A673 (cell line): ENCODE measurements around the gene SOX13. TPM values are rescaled to one million over a fixed set of nuclear protein-coding genes. Genes with fewer than 3 reads are reported as not detected.

Source experiments
- BruUV-seq: library from RNA; stranded (reverse); fragments of 400-500 nt; replicated peaks from 2 replicates; lab custom pipeline; 2021; lab: Mats Ljungman, UMichigan
- CTCF ChIA-PET: fragments of 300-600 bp; sonication (Branson Sonifier 250); formaldehyde crosslinking; loops from one replicate; lab custom pipeline; 2022; ENCODE audit warnings: antibody characterized with exemption; lab: Charles Lee
- POLR2A ChIA-PET: fragments of 300-600 bp; sonication (Branson Sonifier 250); formaldehyde crosslinking; loops from one replicate; lab custom pipeline; 2022; ENCODE audit warnings: antibody characterized with exemption; ENCODE audit not compliant: low non-redundant PET; lab: Charles Lee
- DNase-seq: peaks from one replicate; pipeline ENCODE4 v3.0.0-alpha.2; 2015; ENCODE audit warnings: low spot score
- H3K27ac ChIP-seq: fragments of 200-600 bp; sonication (generic); 2 replicates; pipeline ENCODE4 v1.5.1; 2016; ENCODE audit warnings: mixed run types, low read depth, mild to moderate bottlenecking, mixed read lengths, antibody characterized with exemption, low read length; ENCODE audit not compliant: poor library complexity, severe bottlenecking
- H3K27me3 ChIP-seq: fragments of 200-600 bp; sonication (generic); replicated peaks from 2 replicates; pipeline ENCODE4 v1.6.1; 2017; ENCODE audit warnings: mixed run types, low read depth, mild to moderate bottlenecking, mixed read lengths, antibody characterized with exemption, low read length; ENCODE audit not compliant: insufficient read depth, poor library complexity
- H3K36me3 ChIP-seq: fragments of 200-600 bp; sonication (generic); 2 replicates; pipeline ENCODE4 v1.6.1; 2016; ENCODE audit warnings: mixed run types, mild to moderate bottlenecking, mixed read lengths, antibody characterized with exemption, low read length; ENCODE audit not compliant: insufficient read depth, poor library complexity, severe bottlenecking
- H3K4me1 ChIP-seq: fragments of 200-600 bp; sonication (generic); 2 replicates; pipeline ENCODE4 v1.6.1; 2017; ENCODE audit warnings: mixed run types, mild to moderate bottlenecking, mixed read lengths, antibody characterized with exemption, low read length; ENCODE audit not compliant: insufficient read depth, poor library complexity, severe bottlenecking
- H3K4me3 ChIP-seq: fragments of 200-600 bp; sonication (generic); 2 replicates; pipeline ENCODE4 v1.5.1; 2016; ENCODE audit warnings: low read depth, mixed run types, mild to moderate bottlenecking, mixed read lengths, low read length; ENCODE audit not compliant: poor library complexity, severe bottlenecking
- H3K9me3 ChIP-seq: fragments of 200-600 bp; sonication (generic); 2 replicates; pipeline ENCODE4 v1.6.1; 2016; ENCODE audit warnings: mixed run types, low read depth, mild to moderate bottlenecking, mixed read lengths, antibody characterized with exemption, low read length; ENCODE audit not compliant: poor library complexity, severe bottlenecking
- CTCF ChIP-seq: fragments of 300-800, 200-600 bp; sonication (generic); conservative IDR thresholded peaks from 2 replicates; pipeline ENCODE4 v1.5.1; 2017; ENCODE audit warnings: low read depth, mild to moderate bottlenecking, antibody characterized with exemption, low read length, moderate library complexity, mixed read lengths
- EZH2 ChIP-seq: fragments of 200-600 bp; sonication (generic); IDR thresholded peaks from 2 replicates; pipeline ENCODE4 v1.6.1; 2017; ENCODE audit warnings: borderline replicate concordance, low read depth, mild to moderate bottlenecking, mixed read lengths, antibody characterized with exemption, low read length; ENCODE audit not compliant: poor library complexity, severe bottlenecking
- intact Hi-C: fragments of 100-400 bp; cut with micrococcal nuclease; formaldehyde crosslinking; loops from one replicate; pipeline ENCODE4 v1.10.0; 2022; ENCODE audit not compliant: unreplicated experiment
- total RNA-seq: library from RNA; stranded (reverse); gene quantifications from 2 replicates; pipeline ENCODE4 v1.2.3, GENCODE V29; 2021

The SOX13 gene
- total RNA-seq, 1 experiment from 2014 or later: 9.4 TPM

- Histone ChIP-seq H3K36me3 (no peaks in the 10 kb centered on the region), H3K4me3 (no peak overlapping the region), H3K4me1 (peaks cover 6% of the 10 kb centered on the region), H3K27me3 (no peaks in the 10 kb centered on the region), H3K27ac (no peak overlapping the region), H3K9me3 (no peaks in the 10 kb centered on the region)
- TF ChIP-seq CTCF (no peak), EZH2 (no peak)
- intact Hi-C loops: no loop called here
- BruUV-seq: no TSS peak
- ChIA-PET CTCF (no interaction called here), POLR2A (no interaction called here)
- no peak for DNase-seq
Measured at GRCh38 chr1:204146965-204147364, 74.0 kb downstream of the SOX13 start.

GRCh38 chr1:204147406-204148383 is 74.8 kb downstream of the SOX13 start:
- no peak for DNase-seq
- Histone ChIP-seq H3K36me3 (no peaks in the 10 kb centered on the region), H3K4me1 (peaks cover 6% of the 10 kb centered on the region), H3K27me3 (no peaks in the 10 kb centered on the region), H3K4me3 (no peak overlapping the region), H3K9me3 (no peaks in the 10 kb centered on the region), H3K27ac (no peak overlapping the region)
- TF ChIP-seq CTCF (no peak), EZH2 (no peak)
- POLR2A ChIA-PET: interaction anchor here (0.7 kb wide), 1 partner anchor 8 kb away, joined by 6 read pairs; no protein-coding TSS in a partner anchor
- CTCF ChIA-PET: no interaction called here
- intact Hi-C loops: no loop called here
- no TSS peak for BruUV-seq

- intact Hi-C loops: no loop called here
- no TSS peak for BruUV-seq
- TF ChIP-seq CTCF: no peak
- TF ChIP-seq EZH2: no peak
Measured at GRCh38 chr1:204149107-204149506, 76.2 kb downstream of the SOX13 start.

More at GRCh38 chr1:204149107-204149506, 76.2 kb downstream of the SOX13 start:
- Histone ChIP-seq H3K36me3 (no peaks in the 10 kb centered on the region), H3K4me3 (no peak overlapping the region), H3K27me3 (no peaks in the 10 kb centered on the region), H3K4me1 (peaks cover 6% of the 10 kb centered on the region), H3K27ac (no peak overlapping the region), H3K9me3 (no peaks in the 10 kb centered on the region)
- no peak for DNase-seq
- ChIA-PET CTCF (no interaction called here), POLR2A (no interaction called here)
